ENCODE data around the gene TPT1. TPM values are rescaled to one million over a fixed set of nuclear protein-coding genes. Genes with fewer than 3 reads are reported as not detected.

The TPT1 gene
- total RNA-seq, 1 donor from 2014 or later: 3,393 TPM

GRCh38 chr13:45332831-45333219 lies 8.2 kb downstream of the TPT1 start:
- no peak for DNase-seq (ENCODE audit: extremely low spot score, unreplicated experiment)
- peaks cover 33% of the 10 kb centered on the region for H3K36me3 Mint-ChIP-seq (ENCODE audit: unreplicated experiment)
- no peak overlapping the region for H3K4me3 Mint-ChIP-seq (ENCODE audit: unreplicated experiment)
- H3K9me3 Mint-ChIP-seq (ENCODE audit: unreplicated experiment): no peaks in the 10 kb centered on the region
- H3K4me1 Mint-ChIP-seq (ENCODE audit: unreplicated experiment): peaks cover 80% of the 10 kb centered on the region
- H3K27me3 Mint-ChIP-seq (ENCODE audit: unreplicated experiment): no peaks in the 10 kb centered on the region
- peak overlapping the region; percentile 82 for H3K27ac Mint-ChIP-seq (ENCODE audit: unreplicated experiment)
- TF ChIP-seq, protein P1, sequence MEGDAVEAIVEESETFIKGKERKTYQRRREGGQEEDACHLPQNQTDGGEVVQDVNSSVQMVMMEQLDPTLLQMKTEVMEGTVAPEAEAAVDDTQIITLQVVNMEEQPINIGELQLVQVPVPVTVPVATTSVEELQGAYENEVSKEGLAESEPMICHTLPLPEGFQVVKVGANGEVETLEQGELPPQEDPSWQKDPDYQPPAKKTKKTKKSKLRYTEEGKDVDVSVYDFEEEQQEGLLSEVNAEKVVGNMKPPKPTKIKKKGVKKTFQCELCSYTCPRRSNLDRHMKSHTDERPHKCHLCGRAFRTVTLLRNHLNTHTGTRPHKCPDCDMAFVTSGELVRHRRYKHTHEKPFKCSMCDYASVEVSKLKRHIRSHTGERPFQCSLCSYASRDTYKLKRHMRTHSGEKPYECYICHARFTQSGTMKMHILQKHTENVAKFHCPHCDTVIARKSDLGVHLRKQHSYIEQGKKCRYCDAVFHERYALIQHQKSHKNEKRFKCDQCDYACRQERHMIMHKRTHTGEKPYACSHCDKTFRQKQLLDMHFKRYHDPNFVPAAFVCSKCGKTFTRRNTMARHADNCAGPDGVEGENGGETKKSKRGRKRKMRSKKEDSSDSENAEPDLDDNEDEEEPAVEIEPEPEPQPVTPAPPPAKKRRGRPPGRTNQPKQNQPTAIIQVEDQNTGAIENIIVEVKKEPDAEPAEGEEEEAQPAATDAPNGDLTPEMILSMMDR (IDR thresholded peaks at IDR 0.05): no peak

GRCh38 chr13:45332036-45332830 lies 8.8 kb downstream of the TPT1 start:
- TF ChIP-seq, protein P1 (IDR thresholded peaks at IDR 0.05): no peak
- Mint-ChIP-seq H3K36me3 (ENCODE audit: unreplicated experiment) (peaks cover 28% of the 10 kb centered on the region), H3K4me3 (ENCODE audit: unreplicated experiment) (peak overlapping the region; percentile 27), H3K4me1 (ENCODE audit: unreplicated experiment) (peaks cover 80% of the 10 kb centered on the region), H3K9me3 (ENCODE audit: unreplicated experiment) (no peaks in the 10 kb centered on the region), H3K27me3 (ENCODE audit: unreplicated experiment) (no peaks in the 10 kb centered on the region), H3K27ac (ENCODE audit: unreplicated experiment) (peak overlapping the region; percentile 82)
- no peak for DNase-seq (ENCODE audit: extremely low spot score, unreplicated experiment)

DNA sequence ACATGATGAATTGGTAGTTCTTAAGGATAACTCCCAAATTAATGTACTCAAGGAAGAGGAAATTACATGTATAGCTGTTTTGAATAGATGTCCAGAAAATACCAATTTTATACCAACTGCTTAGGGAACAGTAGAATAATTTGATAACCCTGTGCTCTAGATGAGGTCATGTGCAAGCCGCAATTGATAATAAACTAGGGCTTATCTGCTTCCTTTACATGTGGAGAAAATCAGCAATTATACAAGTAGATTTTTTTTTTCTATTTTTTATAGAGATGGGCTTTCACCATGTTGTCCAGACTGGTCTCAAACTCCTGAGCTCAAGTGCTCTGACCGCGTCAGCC lies 9.3 kb downstream of the TPT1 start:
- TF ChIP-seq, protein P1 (IDR thresholded peaks at IDR 0.05): no peak
- H3K36me3 Mint-ChIP-seq (ENCODE audit: unreplicated experiment): peaks cover 23% of the 10 kb centered on the region

GRCh38 chr13:45331123-45331619 lies 9.8 kb downstream of the TPT1 start:
- TF ChIP-seq, protein P1 (IDR thresholded peaks at IDR 0.05): no peak
- Mint-ChIP-seq H3K27ac (ENCODE audit: unreplicated experiment) (no peak overlapping the region), H3K4me3 (ENCODE audit: unreplicated experiment) (no peak overlapping the region), H3K4me1 (ENCODE audit: unreplicated experiment) (peaks cover 73% of the 10 kb centered on the region), H3K36me3 (ENCODE audit: unreplicated experiment) (peaks cover 18% of the 10 kb centered on the region), H3K9me3 (ENCODE audit: unreplicated experiment) (no peaks in the 10 kb centered on the region), H3K27me3 (ENCODE audit: unreplicated experiment) (no peaks in the 10 kb centered on the region)
- DNase-seq (ENCODE audit: extremely low spot score, unreplicated experiment): no peak

More for the DNA sequence above, 9.3 kb downstream of the TPT1 start:
- Mint-ChIP-seq H3K4me3 (ENCODE audit: unreplicated experiment) (no peak overlapping the region), H3K27ac (ENCODE audit: unreplicated experiment) (peak overlapping the region; percentile 24), H3K4me1 (ENCODE audit: unreplicated experiment) (peaks cover 78% of the 10 kb centered on the region), H3K9me3 (ENCODE audit: unreplicated experiment) (no peaks in the 10 kb centered on the region), H3K27me3 (ENCODE audit: unreplicated experiment) (no peaks in the 10 kb centered on the region)
- DNase-seq (ENCODE audit: extremely low spot score, unreplicated experiment): no peak

DNA sequence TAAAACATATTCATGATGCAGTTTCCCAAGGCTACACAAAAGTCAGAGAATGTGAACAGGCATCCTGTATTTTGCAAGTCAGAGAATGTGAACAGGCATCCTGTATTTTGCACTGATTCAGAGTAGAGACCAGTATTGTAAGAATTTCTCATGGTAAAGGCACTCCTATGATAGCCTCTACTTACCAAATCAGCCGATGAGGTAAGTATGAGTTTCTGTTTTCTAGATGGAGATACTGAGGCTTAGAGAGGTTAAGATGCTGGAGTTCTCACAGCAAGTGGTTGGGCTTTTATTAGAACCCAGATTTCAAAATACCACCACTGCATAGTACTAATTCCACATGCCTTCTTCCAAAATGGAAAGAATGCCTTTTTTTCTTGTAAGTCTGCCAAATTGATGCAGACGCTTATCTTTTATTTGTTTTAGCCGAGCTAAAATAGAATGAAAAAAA lies 12.3 kb downstream of the TPT1 start:
- H3K27ac Mint-ChIP-seq (ENCODE audit: unreplicated experiment): peak overlapping the region; percentile 88
- no peaks in the 10 kb centered on the region for H3K27me3 Mint-ChIP-seq (ENCODE audit: unreplicated experiment)
- no peak overlapping the region for H3K4me3 Mint-ChIP-seq (ENCODE audit: unreplicated experiment)
- H3K36me3 Mint-ChIP-seq (ENCODE audit: unreplicated experiment): no peaks in the 10 kb centered on the region
- TF ChIP-seq, protein P1 (IDR thresholded peaks at IDR 0.05): no peak
- H3K9me3 Mint-ChIP-seq (ENCODE audit: unreplicated experiment): no peaks in the 10 kb centered on the region
- peaks cover 71% of the 10 kb centered on the region for H3K4me1 Mint-ChIP-seq (ENCODE audit: unreplicated experiment)
- DNase-seq (ENCODE audit: extremely low spot score, unreplicated experiment): no peak

All from osteocyte (in vitro differentiated cells).